HepG2 (cell line): Measurements from ENCODE around the gene CCDC74A. TPM values are rescaled to one million over a fixed set of nuclear protein-coding genes. Genes with fewer than 3 reads are reported as not detected.

Experiments used
- ATAC-seq: fragments of 200-7000 bp; cut with Tn5 transposase; 3 replicates; pipeline ENCODE4 v1.9.1; 2020; ENCODE audit warnings: mild to moderate bottlenecking, moderate library complexity
- BruUV-seq: library from RNA; stranded (reverse); fragments of 400-500 nt; replicated peaks from 2 replicates; lab custom pipeline; 2021; lab: Mats Ljungman, UMichigan
- CTCF ChIA-PET: fragments of 300-600 bp; formaldehyde crosslinking; extraction: SDS; loops from one replicate; lab custom pipeline; 2021; ENCODE audit warnings: low total read pairs, inconsistent platforms, low intra/inter-chr PET ratio; lab: Yijun Ruan, JAX
- POLR2A ChIA-PET: fragments of 350-600 bp; sonication (Branson Sonifier 250); formaldehyde crosslinking; loops from one replicate; lab custom pipeline; 2020; ENCODE audit warnings: antibody characterized with exemption, inconsistent platforms; lab: Yijun Ruan, JAX
- DNase-seq: peaks from one replicate; pipeline ENCODE4 v3.0.0-alpha.2; 2015; ENCODE audit warnings: low spot score
- FAIRE-seq: peaks from 3 replicates; lab custom pipeline; 2011; peaks lifted over from hg19 to GRCh38; lab: Jason Lieb, UNC
- H2AFZ ChIP-seq: one replicate; pipeline ENCODE4 v1.6.1; 2011; ENCODE audit warnings: low read length, inconsistent platforms
- H3K27ac ChIP-seq: fragments of 300-600 bp; 3 replicates; pipeline ENCODE4 v1.8.0; 2011; ENCODE audit warnings: mixed run types, mild to moderate bottlenecking, mixed read lengths, low read length, inconsistent platforms; ENCODE audit not compliant: insufficient read depth; ENCODE audit errors: extremely low read length
- H3K27me3 ChIP-seq, 2 experiments: fragments of 200-600 bp in 1 of 2; 2 replicates in 1 of 2; 3 replicates in 1 of 2; pipeline versions ENCODE4 v1.6.0 to v1.8.0; 2011; ENCODE audit warnings: low read length in 2 of 2, mild to moderate bottlenecking in 2 of 2, moderate library complexity in 2 of 2, inconsistent platforms in 1 of 2; ENCODE audit not compliant: insufficient read depth in 2 of 2, control insufficient read depth in 1 of 2
- H3K36me3 ChIP-seq, 2 experiments: fragments of 200-600 bp in 1 of 2; replicated peaks in 1 of 2; 2 replicates in 1 of 2; 3 replicates in 1 of 2; pipeline versions ENCODE4 v1.5.1 to v1.8.0; 2011; ENCODE audit warnings: low read length in 2 of 2, inconsistent platforms in 1 of 2; ENCODE audit not compliant: insufficient read depth in 2 of 2, control insufficient read depth in 1 of 2
- H3K4me1 ChIP-seq: 2 replicates; pipeline ENCODE4 v1.5.1; 2012; ENCODE audit warnings: low read length, inconsistent platforms; ENCODE audit not compliant: insufficient read depth
- H3K4me2 ChIP-seq: 2 replicates; pipeline ENCODE4 v1.6.0; 2011; ENCODE audit warnings: low read depth, low read length, inconsistent platforms
- H3K4me3 ChIP-seq, 3 experiments: fragments of 200-600 bp in 1 of 3; sonication (generic), shearing (Covaris generic) in 1 of 3; replicated peaks in 1 of 3; 2 replicates each; pipeline ENCODE4 v1.5.1; 2011 to 2016; ENCODE audit warnings: low read length in 3 of 3, inconsistent platforms in 2 of 3, low read depth in 2 of 3, mild to moderate bottlenecking in 2 of 3, control low read depth in 1 of 3, mixed read lengths in 1 of 3; ENCODE audit not compliant: insufficient read depth in 1 of 3
- H3K79me2 ChIP-seq: one replicate; pipeline ENCODE4 v1.6.1; 2011; ENCODE audit warnings: low read length, inconsistent platforms; ENCODE audit not compliant: insufficient read depth
- H3K9ac ChIP-seq: 2 replicates; pipeline ENCODE4 v1.6.0; 2011; ENCODE audit warnings: mild to moderate bottlenecking, low read depth, low read length, inconsistent platforms; ENCODE audit not compliant: insufficient read depth
- H3K9me3 ChIP-seq: 2 replicates; pipeline ENCODE4 v1.5.1; 2012; ENCODE audit warnings: mild to moderate bottlenecking, low read length
- H4K20me1 ChIP-seq: 2 replicates; pipeline ENCODE4 v1.6.0; 2011; ENCODE audit warnings: inconsistent platforms, mild to moderate bottlenecking, low read length, moderate library complexity; ENCODE audit not compliant: insufficient read depth
- IKZF4 ChIP-seq: sonication (generic); formaldehyde crosslinking; IDR thresholded peaks from 2 replicates; pipeline ENCODE4 v1.5.1; 2020; ENCODE audit warnings: borderline replicate concordance, mild to moderate bottlenecking, low read depth, missing genetic modification reagents; ENCODE audit errors: not compliant biosample characterization
- JUN ChIP-seq: sonication (generic); formaldehyde crosslinking; IDR thresholded peaks from 2 replicates; pipeline ENCODE4 v1.4.0; 2020; ENCODE audit warnings: mild to moderate bottlenecking, missing genetic modification reagents
- REST ChIP-seq, 2 experiments: IDR thresholded peaks; 2 replicates each; pipeline ENCODE4 v1.6.1; 2011 to 2012; ENCODE audit warnings: low read length in 2 of 2, borderline replicate concordance in 1 of 2, low read depth in 1 of 2, mild to moderate bottlenecking in 1 of 2, moderate library complexity in 1 of 2
- REXO4 ChIP-seq: sonication (generic); formaldehyde crosslinking; IDR thresholded peaks from 2 replicates; pipeline ENCODE4 v1.8.0; 2022; ENCODE audit warnings: missing genetic modification reagents, mild to moderate bottlenecking, borderline replicate concordance
- RFXAP ChIP-seq: sonication (generic); formaldehyde crosslinking; IDR thresholded peaks from 2 replicates; pipeline ENCODE4 v1.4.0; 2020; ENCODE audit warnings: missing genetic modification reagents, borderline replicate concordance
- RORA ChIP-seq: sonication (generic); formaldehyde crosslinking; IDR thresholded peaks from 2 replicates; pipeline ENCODE4 v1.5.0; 2020; ENCODE audit warnings: mild to moderate bottlenecking, missing genetic modification reagents, moderate library complexity
- RXRB ChIP-seq: IDR thresholded peaks from 2 replicates; pipeline ENCODE4 v1.6.1; 2016; ENCODE audit warnings: borderline replicate concordance, missing genetic modification reagents, missing compliant biosample characterization
- STAT6 ChIP-seq: sonication (generic); formaldehyde crosslinking; IDR thresholded peaks from 2 replicates; pipeline ENCODE4 v1.4.0; 2020; ENCODE audit warnings: missing genetic modification reagents, mild to moderate bottlenecking, borderline replicate concordance
- TAF15 ChIP-seq: fragments of 200-400 bp; formaldehyde crosslinking; IDR thresholded peaks from one replicate; pipeline ENCODE4 v1.6.1; 2018; ENCODE audit warnings: mild to moderate bottlenecking, low read depth, low read length; ENCODE audit not compliant: poor library complexity, severe bottlenecking
- ZNF101 ChIP-seq: sonication (generic); formaldehyde crosslinking; IDR thresholded peaks from 2 replicates; pipeline ENCODE4 v1.4.0; 2020; ENCODE audit warnings: mild to moderate bottlenecking, low read depth, missing genetic modification reagents, borderline replicate concordance
- ZNF263 ChIP-seq: sonication (generic); formaldehyde crosslinking; IDR thresholded peaks from 2 replicates; pipeline ENCODE4 v1.4.0; 2020; ENCODE audit warnings: missing genetic modification reagents
- WGBS: methylation state at CpG from one replicate; pipeline ENCODE4 v1.1.6; 2017; ENCODE audit warnings: low lambda C conversion rate; 5-methylcytosine and 5-hydroxymethylcytosine counted together
- in situ Hi-C: cut with HindIII; loops from 2 replicates; pipeline ENCODE4 v1.10.0; 2017; ENCODE audit warnings: low pct_unique_long_range_greater_than_20kb; ENCODE audit not compliant: extremely low pct_ligation_motif_present
- intact Hi-C: fragments of 100-400 bp; cut with micrococcal nuclease; formaldehyde crosslinking; loops from one replicate; pipeline ENCODE4 v1.10.0; 2022; ENCODE audit not compliant: unreplicated experiment
- polyA plus RNA-seq, 8 experiments: library from polyadenylated mRNA; depleted of rRNA in 3 of 8; stranded (reverse) in 7 of 8; unstranded in 1 of 8; fragments of >200 nt; fragmentation: Illumina TruSeq in 4 of 8; extraction: Trizol in 4 of 8; gene quantifications; 2 replicates each; pipeline versions ENCODE4 v1.2.1 to v1.2.3, GENCODE V29; 2011 to 2016; ENCODE audit warnings: low read depth in 4 of 8, missing spikeins in 1 of 8, mixed read lengths in 1 of 8; ENCODE audit not compliant: insufficient read depth in 1 of 8
- total RNA-seq, 5 experiments: library from RNA; depleted of rRNA; stranded (reverse); fragments of >200 nt; fragmentation: Illumina TruSeq; extraction: Trizol; gene quantifications; 2 replicates each; pipeline ENCODE4 v1.2.3, GENCODE V29; 2016; ENCODE audit warnings: low read depth in 1 of 5
- TF ChIP-seq, protein P1 (sequence below): sonication (generic); formaldehyde crosslinking; IDR thresholded peaks from 2 replicates; pipeline ENCODE4 v1.4.0; 2020; ENCODE audit warnings: mild to moderate bottlenecking, missing genetic modification reagents
- TF ChIP-seq, protein P2 (sequence below): sonication (generic); formaldehyde crosslinking; IDR thresholded peaks from 2 replicates; pipeline ENCODE4 v1.5.0; 2020; ENCODE audit warnings: mild to moderate bottlenecking, missing genetic modification reagents

The CCDC74A gene
- total and polyA plus RNA-seq, 2 of the 13 experiments (the other 11 are each of a cell fraction or from before 2014, with no cell fraction given), result 0.15 to 0.17 TPM

DNA sequence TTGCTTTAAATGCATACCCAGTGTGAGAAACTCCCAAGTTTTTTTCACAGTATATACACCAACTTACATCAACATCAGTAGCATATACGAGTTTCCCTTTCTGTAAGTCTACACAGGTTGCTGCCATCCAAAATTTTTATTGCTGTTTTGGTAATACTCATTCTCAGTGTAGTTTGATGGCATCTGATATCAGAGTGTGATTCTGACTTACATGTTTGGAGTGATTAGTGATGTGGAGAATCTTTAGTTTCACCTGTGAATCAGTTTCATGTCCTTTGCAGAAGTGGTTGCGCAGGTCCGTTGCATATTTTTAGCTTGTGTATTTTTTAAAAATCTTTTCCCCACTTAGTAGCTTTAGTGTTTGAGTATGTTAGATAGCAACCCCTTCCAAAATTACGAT, 50.1 kb downstream of the CCDC74A start:
- ChIA-PET POLR2A (no interaction called here), CTCF (no interaction called here)
- intact Hi-C loops, result no loop called here
- TF ChIP-seq TAF15 (no peak), REXO4 (CRISPR knock-in tag) (no peak), ZNF263 (CRISPR knock-in tag) (no peak), ZNF101 (CRISPR knock-in tag) (no peak), REST (IDR thresholded peaks at IDR 0.05; ENCODE audit: borderline replicate concordance in 1 of 2, low read depth in 1 of 2, low read length in 2 of 2) (no peak), RXRB (CRISPR knock-in tag) (no peak), STAT6 (CRISPR knock-in tag) (no peak), IKZF4 (CRISPR knock-in tag) (no peak), RORA (CRISPR knock-in tag) (no peak), JUN (CRISPR knock-in tag) (no peak), RFXAP (no peak)
- TF ChIP-seq, protein P1, sequence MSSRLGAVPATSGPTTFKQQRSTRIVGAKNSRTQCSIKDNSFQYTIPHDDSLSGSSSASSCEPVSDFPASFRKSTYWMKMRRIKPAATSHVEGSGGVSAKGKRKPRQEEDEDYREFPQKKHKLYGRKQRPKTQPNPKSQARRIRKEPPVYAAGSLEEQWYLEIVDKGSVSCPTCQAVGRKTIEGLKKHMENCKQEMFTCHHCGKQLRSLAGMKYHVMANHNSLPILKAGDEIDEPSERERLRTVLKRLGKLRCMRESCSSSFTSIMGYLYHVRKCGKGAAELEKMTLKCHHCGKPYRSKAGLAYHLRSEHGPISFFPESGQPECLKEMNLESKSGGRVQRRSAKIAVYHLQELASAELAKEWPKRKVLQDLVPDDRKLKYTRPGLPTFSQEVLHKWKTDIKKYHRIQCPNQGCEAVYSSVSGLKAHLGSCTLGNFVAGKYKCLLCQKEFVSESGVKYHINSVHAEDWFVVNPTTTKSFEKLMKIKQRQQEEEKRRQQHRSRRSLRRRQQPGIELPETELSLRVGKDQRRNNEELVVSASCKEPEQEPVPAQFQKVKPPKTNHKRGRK (CRISPR knock-in tag), result no peak
- TF ChIP-seq, protein P2, sequence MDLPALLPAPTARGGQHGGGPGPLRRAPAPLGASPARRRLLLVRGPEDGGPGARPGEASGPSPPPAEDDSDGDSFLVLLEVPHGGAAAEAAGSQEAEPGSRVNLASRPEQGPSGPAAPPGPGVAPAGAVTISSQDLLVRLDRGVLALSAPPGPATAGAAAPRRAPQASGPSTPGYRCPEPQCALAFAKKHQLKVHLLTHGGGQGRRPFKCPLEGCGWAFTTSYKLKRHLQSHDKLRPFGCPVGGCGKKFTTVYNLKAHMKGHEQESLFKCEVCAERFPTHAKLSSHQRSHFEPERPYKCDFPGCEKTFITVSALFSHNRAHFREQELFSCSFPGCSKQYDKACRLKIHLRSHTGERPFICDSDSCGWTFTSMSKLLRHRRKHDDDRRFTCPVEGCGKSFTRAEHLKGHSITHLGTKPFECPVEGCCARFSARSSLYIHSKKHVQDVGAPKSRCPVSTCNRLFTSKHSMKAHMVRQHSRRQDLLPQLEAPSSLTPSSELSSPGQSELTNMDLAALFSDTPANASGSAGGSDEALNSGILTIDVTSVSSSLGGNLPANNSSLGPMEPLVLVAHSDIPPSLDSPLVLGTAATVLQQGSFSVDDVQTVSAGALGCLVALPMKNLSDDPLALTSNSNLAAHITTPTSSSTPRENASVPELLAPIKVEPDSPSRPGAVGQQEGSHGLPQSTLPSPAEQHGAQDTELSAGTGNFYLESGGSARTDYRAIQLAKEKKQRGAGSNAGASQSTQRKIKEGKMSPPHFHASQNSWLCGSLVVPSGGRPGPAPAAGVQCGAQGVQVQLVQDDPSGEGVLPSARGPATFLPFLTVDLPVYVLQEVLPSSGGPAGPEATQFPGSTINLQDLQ, result no peak

More for the DNA sequence above, 50.1 kb downstream of the CCDC74A start:
- in situ Hi-C loops, result no loop called here
- Histone ChIP-seq H3K9me3 (no peaks in the 10 kb centered on the region), H2AFZ (no peak overlapping the region), H3K9ac (no peak overlapping the region), H4K20me1 (no peaks in the 10 kb centered on the region), H3K79me2 (no peaks in the 10 kb centered on the region), H3K36me3 (no peaks in the 10 kb centered on the region), H3K27ac (no peak overlapping the region), H3K27me3 (peaks cover 3 to 34% of the 10 kb centered on the region in 2 experiments; a peak in 3 of 5 replicates), H3K4me2 (no peak overlapping the region), H3K4me3 (no peak overlapping the region), H3K4me1 (no peaks in the 10 kb centered on the region)
- DNase-seq (no peak), FAIRE-seq (no peak), ATAC-seq (no peak)
- no TSS peak for BruUV-seq
- WGBS, result 30% methylated on average over 4 of the region's 4 CpGs
